ENCODE data around the gene IKZF3.

DNA sequence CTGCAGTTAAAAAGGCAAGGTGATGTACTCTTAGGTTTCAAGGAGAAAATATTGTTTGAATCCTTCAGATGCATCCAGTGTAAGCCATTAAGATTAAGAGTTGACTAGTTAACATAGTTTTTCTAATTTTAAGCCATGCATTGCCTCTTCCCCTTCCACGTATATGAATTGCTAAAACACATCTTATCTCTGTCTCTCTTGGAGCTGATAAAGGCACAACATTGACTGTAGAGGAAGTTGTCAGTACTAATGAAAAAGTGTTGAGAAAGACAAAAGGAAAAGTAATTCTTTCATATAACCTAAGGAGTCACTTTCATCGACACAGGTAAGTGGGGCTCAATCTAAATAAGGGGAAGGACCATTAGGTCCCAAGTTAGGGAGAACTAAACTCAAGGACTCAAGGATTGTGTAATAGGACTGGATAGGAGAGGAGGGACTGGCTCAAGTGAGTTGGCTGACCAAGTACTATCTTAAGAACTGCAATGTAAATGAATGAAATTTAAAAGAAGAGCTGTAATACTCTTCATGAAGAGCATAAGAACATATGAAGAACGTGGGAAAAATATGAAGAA is 70.7 kb downstream of the IKZF3 start:
- TF ChIP-seq GATA2 (IDR thresholded peaks at IDR 0.05; ENCODE audit: low read depth, low read length) (no peak), GATA3 (IDR thresholded peaks at IDR 0.05; ENCODE audit: low read depth, low read length) (no peak)
